Measurements from ENCODE around the gene CCNA1. TPM values are rescaled to one million over a fixed set of nuclear protein-coding genes. Genes with fewer than 3 reads are reported as not detected.

The CCNA1 gene
- total RNA-seq, 1 experiment from 2014 or later, result 2.7 TPM

DNA sequence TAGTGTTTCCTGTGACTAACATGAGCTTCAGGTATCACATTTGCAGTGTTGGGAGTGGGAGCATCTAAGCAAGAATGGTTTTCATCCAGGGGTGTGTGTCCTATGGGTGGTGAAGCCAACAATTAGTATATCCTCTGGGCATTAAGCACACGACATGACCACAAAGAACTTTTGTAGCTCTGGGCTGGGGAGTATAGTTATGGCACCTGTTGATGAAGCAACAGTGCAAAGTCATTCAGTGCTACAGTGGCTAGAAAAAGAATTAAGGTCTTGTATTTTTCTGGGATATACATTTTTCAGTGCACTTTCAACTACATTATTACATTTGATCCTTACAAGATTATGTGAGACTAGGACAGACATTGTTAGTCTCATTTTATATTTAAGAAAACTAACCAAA, 21.8 kb downstream of the CCNA1 start:
- H3K27me3 Mint-ChIP-seq (ENCODE audit: low read depth), result no peaks in the 10 kb centered on the region
- no peak overlapping the region for H3K27ac Mint-ChIP-seq
- H4K5ac ChIP-seq (ENCODE audit: insufficient read length, low read depth, low read length), result no peak overlapping the region
- no peak overlapping the region for H3K14ac ChIP-seq (ENCODE audit: insufficient read depth, low read length)
- no peak overlapping the region for H3K9ac ChIP-seq (ENCODE audit: extremely low read depth, insufficient read length, low read length)
- H3K56ac ChIP-seq (ENCODE audit: insufficient read length, low read depth, low read length), result no peak overlapping the region
- no peak overlapping the region for H2BK15ac ChIP-seq (ENCODE audit: low read depth, low read length)
- H4K91ac ChIP-seq (ENCODE audit: insufficient read length, low read depth, low read length), result no peak overlapping the region
- no peaks in the 10 kb centered on the region for H3K9me3 ChIP-seq (ENCODE audit: control insufficient read depth, low read depth, low read length)
- H3K4me1 ChIP-seq (ENCODE audit: insufficient read depth, low read length), result peaks cover 9% of the 10 kb centered on the region
- DNase-seq, result no peak
- H3K4ac ChIP-seq (ENCODE audit: low read depth, low read length), result no peak overlapping the region
- H3K23me2 ChIP-seq (ENCODE audit: insufficient read length, low read depth, low read length, poor library complexity, severe bottlenecking), result no peaks in the 10 kb centered on the region
- no peaks in the 10 kb centered on the region; a peak in 1 of 5 replicates for H3K9me3 Mint-ChIP-seq
- no peak overlapping the region for H3K27ac ChIP-seq (ENCODE audit: insufficient read length, low read depth, low read length)
- no peaks in the 10 kb centered on the region for H3K36me3 Mint-ChIP-seq (ENCODE audit: insufficient read depth in 1 of 3, low read depth in 3 of 3)
- no peak overlapping the region for H2BK12ac ChIP-seq (ENCODE audit: insufficient read length, low read depth, low read length)
- H2BK5ac ChIP-seq (ENCODE audit: insufficient read length, low read length), result no peak overlapping the region
- TF ChIP-seq, protein P1, sequence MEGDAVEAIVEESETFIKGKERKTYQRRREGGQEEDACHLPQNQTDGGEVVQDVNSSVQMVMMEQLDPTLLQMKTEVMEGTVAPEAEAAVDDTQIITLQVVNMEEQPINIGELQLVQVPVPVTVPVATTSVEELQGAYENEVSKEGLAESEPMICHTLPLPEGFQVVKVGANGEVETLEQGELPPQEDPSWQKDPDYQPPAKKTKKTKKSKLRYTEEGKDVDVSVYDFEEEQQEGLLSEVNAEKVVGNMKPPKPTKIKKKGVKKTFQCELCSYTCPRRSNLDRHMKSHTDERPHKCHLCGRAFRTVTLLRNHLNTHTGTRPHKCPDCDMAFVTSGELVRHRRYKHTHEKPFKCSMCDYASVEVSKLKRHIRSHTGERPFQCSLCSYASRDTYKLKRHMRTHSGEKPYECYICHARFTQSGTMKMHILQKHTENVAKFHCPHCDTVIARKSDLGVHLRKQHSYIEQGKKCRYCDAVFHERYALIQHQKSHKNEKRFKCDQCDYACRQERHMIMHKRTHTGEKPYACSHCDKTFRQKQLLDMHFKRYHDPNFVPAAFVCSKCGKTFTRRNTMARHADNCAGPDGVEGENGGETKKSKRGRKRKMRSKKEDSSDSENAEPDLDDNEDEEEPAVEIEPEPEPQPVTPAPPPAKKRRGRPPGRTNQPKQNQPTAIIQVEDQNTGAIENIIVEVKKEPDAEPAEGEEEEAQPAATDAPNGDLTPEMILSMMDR (conservative IDR thresholded peaks at IDR 0.05), result no peak
- no peak overlapping the region for H3K18ac ChIP-seq (ENCODE audit: insufficient read length, low read depth, low read length)
- H3K4me3 Mint-ChIP-seq, result no peak overlapping the region
- no peak overlapping the region for H3K23ac ChIP-seq (ENCODE audit: insufficient read length, low read depth, low read length)
- H2AK5ac ChIP-seq (ENCODE audit: insufficient read length, low read length), result no peak overlapping the region
- no CpG with 5 or more reads among the region's 1 CpG for WGBS (ENCODE audit: extremely low coverage, insufficient read length, low lambda C conversion rate)
- no peak overlapping the region for H2BK20ac ChIP-seq (ENCODE audit: low read depth, low read length, poor library complexity, severe bottlenecking)
- no peaks in the 10 kb centered on the region for H3K27me3 ChIP-seq (ENCODE audit: insufficient read depth, low read length)
- peaks cover 16 to 21% of the 10 kb centered on the region in 2 experiments for H3K4me1 Mint-ChIP-seq
- H3T11ph ChIP-seq (ENCODE audit: low read length), result no peak overlapping the region
- no peak overlapping the region for H2AFZ ChIP-seq (ENCODE audit: low read length)
- H4K8ac ChIP-seq (replicated peaks; ENCODE audit: insufficient read length, low read depth, low read length), result no peak overlapping the region
- no peak overlapping the region for H3K4me2 ChIP-seq (ENCODE audit: insufficient read depth, insufficient read length, low read length)
- H3K79me2 ChIP-seq (ENCODE audit: insufficient read depth, low read length), result no peaks in the 10 kb centered on the region
- H2BK120ac ChIP-seq (ENCODE audit: low read depth, low read length, poor library complexity, severe bottlenecking), result no peak overlapping the region
- no peaks in the 10 kb centered on the region for H4K20me1 ChIP-seq (ENCODE audit: control insufficient read depth, insufficient read depth, insufficient read length)
- no peaks in the 10 kb centered on the region for H3K79me1 ChIP-seq (ENCODE audit: insufficient read depth, low read depth, low read length, poor library complexity, severe bottlenecking)
